HG03097 (cell line): ENCODE data around the gene NUMA1.

Source experiments
- ATAC-seq: cut with Tn5 transposase; IDR thresholded peaks from one replicate; pipeline ENCODE4 v1.9.1; 2021; ENCODE audit not compliant: unreplicated experiment, low FRiP score

Gene NUMA1

DNA sequence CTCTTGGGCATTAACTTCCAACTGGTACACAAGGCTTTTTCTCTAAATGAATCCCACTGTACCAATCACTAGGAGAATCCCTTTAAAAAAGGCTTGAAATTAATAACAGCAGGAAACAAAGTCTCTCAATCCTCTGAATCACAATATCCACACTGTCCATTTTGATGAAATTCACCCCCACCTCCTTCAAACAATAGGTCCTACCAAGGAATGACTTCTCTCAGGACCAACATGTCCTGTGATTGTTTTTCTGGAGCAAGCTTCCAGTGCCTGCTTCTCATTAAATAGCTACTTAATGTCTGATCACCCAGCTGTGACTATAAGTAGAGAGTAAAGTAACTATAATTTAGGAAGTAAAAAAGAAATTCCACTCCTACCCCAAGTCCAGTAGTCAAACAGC is 13.1 kb downstream of the NUMA1 start:
- no peak for ATAC-seq

DNA sequence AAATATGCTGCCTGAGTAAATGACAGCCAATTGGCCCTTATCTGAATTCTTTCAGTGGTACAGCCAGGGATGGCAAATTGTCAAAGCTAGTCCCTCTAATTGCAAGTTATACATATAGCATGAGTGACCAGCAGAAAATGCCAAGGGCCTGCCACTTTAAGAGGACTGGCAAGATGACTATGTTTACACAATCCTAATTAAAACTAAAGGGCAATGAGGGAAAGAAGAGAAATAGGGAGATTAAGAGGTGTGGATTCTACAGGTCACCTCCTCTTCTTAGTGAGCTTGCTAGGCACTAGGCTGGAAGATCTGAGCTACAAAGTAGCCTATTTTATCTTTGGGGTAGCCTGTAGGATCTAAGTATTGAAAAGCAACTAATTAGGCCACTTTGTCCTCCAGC is 13.5 kb downstream of the NUMA1 start:
- ATAC-seq = no peak

DNA sequence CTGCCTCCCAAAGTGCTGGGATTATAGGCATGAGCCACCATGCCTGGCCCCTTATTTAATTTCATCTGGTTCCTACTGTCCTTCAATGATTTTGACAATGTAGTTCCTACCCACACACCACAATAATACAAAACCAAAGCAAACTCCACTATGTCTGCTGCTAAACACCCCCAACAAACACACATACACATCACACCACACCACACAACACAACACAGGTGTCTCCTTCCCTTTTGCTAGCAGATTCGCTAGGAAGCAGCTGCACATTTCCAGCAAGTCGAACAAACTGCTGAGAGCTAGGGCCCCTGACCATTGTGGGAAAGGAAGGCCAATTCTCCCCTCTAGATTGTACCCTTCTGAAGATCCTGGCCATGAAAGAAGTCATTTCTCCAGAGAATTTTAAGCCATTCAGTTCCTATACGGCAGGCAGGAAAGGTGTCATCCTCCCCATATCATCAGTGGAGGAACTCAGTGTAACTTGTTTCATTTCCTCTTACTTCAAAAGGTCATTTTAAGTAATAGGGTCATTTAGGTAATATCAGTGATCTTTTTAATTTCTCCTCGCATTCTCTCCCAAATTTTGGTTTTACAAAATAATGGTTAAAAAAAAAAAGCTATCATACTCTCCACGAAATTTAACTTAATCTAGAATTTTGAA is 18.5 kb downstream of the NUMA1 start:
- no peak for ATAC-seq

DNA sequence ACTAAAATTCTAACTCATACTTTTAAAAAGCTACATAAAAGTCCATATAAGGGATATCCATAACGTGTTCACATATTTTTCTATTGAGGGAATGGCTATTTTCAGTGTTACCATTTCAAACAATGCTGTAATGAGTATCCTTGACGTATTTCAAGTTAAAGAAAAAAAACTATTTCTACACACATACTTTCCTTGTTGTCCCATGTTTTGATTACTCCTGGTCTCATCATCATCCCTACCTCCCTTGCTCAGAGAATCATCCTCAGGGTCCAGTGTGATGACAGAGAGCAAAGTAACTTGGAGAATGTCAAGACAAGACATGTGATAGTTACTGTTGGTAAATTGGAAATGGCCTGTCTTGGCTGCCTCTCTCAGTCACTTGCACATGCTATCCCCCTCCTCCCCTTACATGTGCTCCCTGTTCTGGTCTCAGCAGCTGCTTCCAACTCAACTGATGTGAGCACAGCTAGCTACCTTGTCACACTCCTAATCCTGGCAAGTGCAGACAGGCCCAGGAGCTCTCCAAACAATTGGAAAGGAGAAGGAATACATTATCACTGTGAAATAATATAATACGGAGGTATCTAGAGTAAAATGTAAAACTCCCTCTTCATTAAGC is 21.8 kb downstream of the NUMA1 start:
- ATAC-seq = no peak

DNA sequence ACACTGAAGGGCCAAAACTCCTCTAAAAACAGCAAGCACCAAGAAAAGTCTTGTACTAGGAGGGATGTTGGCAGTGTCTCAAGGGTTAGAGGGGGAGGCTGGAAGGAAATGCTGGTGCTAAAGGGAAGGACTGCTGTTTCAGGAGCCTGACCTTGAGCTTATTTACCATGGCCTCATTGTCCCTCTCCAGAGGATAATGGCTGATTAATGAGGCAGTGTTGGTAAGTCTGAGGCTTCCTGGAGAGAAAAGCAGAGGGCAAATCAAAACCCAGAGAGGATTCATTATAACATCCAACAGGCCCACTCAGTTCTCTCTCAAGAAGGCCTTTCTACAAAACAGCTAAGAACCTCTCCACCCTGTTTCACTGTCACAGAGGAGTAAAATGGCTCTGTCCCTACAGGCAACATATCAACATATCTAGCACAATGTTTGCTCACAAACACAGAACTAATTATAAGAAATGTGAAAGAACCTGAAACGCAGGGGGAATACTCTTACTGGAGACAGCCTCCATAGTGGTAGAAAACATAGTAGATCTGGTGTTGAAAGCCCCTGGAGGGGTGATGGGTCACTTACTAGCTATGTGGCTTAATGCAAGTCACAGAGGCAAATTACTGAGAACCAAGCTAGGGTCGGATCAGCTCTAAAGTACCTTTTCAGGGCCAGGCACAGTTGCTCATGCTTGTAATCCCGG is 31.4 kb downstream of the NUMA1 start:
- no peak for ATAC-seq

DNA sequence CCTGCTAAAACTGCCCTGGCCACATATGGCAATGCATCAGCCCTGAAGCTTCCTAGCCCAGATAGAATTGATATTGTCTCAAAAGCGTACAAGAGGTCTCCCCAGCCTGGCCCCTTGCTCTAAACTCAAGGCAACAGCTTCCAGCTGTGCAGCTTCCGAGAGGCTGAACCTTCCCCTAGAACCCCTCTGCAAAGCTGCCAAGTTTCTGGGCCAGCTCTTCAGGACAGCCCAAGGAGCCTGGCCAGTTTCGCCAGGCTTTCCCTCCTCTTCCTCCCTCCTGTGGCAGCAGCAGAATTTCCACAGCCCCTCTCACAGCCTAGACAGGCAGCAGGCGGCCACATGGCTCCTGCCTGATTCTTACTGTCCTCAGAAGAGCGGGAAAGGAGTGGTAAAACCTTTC is 34.5 kb downstream of the NUMA1 start:
- ATAC-seq = no peak

DNA sequence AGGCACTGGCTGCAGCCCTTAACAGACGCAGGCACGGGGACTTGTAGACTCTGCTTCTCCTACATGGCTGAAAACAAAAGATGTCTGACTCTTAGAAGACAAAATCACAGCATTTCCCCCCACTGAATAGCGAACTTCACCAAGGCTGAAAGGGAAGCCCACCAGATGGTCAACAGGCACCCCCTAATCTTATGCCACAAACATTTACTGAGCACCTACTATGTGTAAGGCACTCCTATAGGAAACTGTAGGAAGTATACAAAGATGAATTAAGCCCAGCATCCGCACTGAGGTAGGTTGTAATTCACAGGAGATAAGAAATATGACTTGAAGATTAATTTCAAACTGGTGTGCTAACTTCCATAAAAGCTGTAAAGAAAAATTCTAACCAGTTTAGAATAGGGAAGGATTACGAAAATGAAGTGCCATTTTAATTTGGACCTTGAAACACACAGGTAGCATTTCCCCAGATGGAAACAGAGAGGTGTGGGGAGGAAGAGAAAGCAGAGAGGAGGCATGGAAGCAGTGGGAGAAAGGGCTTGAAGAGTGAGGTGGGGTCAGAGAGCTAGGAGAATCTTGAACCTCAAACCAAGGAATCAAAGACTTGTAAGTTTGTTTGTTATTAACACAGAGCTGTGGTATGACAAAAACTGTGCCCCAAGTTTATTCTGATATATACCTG is 38.1 kb downstream of the NUMA1 start:
- no peak for ATAC-seq

DNA sequence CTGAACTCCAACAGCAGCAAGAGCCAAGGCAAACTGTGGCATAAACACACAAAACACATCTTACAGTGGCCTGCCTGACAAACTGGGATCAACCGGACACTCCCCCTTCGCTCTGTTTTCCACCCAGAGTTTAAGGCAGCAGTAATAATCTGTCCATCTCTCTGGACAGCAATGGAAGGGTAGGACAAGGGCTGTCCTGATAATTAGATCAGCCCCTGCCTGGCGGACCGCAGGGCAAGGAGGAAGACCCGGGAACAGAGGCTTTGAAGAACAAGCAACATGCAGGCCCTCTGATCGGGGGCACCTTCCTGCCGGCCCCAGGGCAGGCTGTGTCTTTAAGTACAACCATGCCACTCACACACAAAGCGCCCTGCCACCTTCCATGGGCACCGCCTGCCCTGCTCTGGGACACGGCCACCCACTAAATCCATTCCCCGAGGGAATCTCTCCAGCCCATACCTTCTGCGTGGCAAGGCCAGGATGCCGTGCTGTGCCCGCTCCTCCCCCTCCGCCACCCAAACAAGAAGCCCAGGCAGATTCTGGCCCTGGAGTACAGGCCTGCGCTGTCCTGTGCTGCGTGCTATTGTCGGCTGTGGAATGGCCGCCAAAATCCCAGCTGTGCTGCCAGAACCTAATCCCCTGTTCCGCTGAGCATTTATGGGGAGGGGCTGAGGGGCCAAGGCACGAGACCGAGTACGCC is 38.8 kb downstream of the NUMA1 start:
- ATAC-seq = no peak

DNA sequence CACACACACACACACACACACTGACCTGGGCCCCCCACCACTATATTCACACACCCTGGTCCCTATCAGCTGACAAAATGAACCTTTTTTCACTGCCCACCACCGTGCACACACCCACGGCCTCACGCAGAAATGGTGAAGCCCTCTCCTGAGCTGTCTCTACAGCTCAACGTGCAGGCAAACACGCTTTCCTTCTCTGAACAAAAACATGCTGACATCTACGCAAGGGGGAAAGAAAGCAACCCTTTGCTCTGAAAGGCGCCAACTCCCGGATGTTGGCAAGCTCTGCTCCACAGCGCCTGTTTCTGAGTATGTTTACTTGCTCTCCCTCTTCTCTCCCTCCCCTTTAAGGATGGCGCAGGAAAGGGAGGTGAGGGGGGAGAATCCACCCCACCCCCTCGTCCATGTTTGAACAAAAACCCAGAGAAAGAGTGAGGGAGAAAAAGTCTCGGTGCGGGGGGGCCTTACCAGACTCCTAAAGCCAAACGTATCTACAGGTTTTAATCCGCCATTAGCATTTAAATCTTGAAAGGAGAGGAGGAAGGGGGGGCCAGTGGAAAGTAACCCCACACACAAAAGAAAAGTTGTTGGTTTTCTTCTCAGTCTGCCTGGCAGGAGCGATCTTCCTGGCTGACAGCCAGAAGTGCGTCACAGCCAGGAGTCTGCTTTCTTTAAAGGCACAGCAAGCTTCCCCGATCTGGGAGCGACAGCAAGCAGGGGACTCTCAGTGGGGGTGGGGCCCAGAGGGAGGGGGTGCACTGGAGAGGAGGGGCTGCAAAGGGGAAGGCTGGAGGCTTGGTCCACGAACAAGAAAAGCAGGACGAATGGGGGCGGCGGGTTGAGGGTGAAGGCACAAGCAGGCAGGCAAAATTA is 39.6 kb downstream of the NUMA1 start:
- ATAC-seq = no peak

DNA sequence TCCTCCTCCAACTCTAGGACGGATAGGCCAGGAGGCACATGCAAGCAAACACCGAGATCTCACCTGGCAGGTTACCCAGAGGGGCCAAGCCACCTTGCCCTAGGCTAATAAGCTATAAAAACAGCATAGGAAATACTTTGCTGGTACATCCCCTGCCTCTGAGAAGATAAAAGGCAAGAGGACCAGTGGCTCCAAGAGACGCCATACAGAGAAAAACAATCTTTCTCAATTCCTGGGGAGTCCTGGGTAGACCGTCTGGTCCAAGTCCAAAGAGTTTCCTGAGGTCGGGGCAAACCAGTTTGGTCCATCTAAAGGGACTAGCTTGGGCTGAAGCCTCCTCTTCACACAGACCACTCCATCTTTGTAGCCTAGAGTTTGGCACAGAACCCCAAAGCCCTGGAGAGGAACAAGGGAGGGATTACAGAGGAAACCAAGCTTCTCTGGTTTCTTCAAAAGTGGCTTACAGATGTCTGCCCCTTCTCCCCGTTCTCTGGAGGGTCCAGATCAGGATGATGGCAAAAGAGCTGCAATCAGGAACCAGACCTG is 40.4 kb downstream of the NUMA1 start:
- no peak for ATAC-seq

DNA sequence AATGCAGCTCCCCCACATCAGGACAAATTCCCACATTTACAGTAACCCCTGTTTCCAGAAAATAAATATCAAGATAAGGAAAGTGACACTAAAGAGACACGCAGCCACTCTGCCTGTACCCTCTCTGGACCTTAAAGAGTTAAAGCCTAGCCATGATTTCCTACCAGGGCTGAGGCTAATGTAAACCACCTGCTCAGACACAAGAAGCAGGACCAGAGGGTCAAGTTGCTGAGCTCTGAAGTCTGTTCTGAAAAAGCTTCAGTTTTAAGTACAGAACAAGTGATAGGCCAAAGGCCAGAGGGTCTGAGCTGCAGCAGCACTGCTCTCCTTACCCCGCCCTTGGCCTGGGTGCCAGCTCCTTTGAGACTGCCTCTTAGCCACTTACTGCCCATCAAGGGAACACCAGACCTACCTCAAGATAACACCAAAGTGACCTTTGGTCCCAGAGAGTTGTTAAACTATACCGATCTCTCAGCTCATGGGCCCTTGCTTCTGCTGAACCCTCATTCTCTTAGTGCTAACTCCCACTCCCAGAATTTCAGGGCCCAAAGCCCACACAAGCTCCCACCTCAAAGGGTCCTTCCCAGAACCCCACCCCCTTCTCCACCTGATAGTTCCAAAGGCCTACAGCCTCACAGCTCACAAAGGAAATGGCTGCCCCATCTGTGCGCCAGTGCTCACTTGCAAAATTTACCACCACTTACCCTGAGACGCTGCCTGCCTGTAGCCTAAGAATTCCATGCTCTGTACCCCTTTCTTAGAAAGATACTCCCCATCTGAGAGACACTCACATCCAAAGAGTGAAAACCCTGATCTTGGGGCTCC is 41.1 kb downstream of the NUMA1 start:
- ATAC-seq = no peak

DNA sequence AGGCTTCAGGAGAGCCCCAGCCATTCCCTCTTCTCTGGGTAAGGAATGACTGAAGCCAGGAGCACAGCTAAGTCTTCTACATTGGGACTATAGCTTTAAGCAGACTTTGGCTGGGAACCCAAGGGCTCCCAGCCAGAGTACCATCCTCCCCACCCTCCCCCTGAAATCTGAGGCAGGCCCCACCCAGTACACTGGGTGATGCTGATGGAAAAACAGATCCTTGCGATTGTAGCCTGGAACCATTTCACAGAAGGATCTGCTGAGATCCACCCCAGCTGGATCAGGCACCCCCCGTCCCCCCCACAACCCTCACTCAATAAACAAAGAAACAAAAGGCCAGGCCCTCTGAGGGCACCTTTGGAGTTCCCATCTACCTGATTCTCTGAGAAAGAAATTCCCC is 41.9 kb downstream of the NUMA1 start:
- ATAC-seq = no peak

DNA sequence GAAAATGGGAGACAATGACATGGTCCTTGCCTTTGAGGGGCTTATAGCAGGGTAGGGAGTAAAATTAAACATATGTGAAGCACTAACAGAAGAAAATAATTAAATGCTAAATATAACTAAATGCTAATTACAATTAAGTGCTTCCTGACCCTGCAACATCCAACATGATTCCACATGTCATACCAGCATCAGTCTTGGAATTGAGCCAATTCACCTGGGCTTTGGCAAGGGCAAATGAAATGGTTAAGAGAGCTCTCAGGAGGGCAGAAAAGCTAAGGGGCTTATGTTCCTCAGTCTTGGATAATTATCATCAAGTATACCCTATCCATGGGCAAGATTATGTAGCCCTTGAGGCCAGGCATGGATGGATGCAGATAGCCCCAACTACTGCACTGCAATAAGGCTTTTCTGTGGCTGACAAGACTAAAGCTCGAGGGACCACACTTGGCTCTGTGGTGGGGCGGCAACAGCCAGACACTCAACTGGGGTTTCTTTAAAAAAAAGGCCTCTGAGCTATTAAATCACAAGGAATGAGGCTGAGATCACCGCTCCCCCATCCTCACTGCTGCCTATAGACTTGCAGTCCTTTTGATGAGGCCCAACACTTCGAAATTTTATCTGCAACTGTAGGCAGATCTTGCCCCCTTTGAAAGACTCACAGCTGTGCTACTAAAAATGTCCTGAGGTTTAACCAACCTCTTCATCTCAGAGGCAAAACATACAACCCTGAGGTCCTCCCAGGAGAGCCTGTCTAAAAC is 42.6 kb downstream of the NUMA1 start:
- ATAC-seq = no peak

DNA sequence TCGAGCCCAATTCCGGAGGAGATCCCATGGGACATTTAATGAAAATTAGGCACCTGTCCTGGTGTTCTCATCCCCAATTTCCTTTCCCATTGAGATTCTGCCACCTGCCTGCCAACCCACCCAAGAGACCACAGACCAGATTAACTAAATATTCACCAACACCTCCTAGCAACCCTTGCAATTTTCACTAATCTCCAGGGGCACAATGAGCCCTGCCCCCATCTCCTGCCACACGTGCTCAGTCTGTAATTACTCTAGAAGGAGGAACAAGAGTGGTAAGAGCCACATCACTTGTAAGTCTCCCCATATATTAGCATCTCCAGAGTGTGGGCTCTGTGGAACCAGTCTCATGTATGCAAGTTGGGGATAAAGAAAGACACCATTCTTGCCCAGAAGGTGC is 43.7 kb downstream of the NUMA1 start:
- ATAC-seq = no peak

DNA sequence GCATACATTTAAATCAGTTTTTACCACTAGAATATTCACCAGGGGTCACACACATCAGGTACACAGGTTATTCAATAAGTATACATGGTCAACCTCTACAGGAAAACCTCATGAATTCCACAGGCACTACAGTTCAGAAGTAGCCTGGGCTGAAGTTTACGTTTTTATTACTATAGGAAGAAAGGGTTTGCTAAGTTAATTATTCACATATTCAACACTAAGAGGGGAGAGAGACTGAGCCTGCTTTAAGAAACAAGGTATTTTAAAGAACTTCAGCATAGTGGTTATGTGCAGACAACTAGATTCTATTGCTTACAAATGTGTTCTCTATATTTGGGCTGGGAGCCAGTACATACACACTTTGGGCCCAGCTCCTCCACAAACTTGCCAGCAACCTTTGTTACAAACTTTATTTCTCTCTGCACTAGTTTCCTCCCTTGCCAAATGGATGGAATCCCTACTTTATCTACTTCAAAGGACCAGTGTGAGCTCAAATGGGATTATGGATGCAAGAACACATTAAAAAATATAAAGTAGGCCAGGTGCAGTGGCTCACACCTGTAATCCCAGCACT is 49.8 kb downstream of the NUMA1 start:
- ATAC-seq = no peak

DNA sequence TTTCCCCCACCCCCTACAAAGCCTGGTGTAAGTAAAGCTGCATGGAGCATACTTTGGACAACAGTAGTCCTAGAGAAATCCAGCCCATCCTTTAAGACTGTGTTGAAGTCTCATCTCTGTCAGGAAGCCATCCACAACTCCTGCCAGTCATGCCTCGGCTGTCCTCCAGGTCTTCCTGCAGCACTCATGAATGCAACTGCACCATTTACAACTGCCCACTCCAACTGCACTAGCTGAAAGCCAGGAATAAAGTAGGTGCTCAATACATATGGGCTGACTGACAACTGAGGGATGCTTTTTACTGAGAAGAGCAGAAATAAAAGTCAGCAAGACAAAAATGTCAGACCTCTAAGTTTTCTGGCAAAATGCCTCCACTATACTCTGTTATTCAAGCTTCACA is 54.3 kb downstream of the NUMA1 start:
- no peak for ATAC-seq

DNA sequence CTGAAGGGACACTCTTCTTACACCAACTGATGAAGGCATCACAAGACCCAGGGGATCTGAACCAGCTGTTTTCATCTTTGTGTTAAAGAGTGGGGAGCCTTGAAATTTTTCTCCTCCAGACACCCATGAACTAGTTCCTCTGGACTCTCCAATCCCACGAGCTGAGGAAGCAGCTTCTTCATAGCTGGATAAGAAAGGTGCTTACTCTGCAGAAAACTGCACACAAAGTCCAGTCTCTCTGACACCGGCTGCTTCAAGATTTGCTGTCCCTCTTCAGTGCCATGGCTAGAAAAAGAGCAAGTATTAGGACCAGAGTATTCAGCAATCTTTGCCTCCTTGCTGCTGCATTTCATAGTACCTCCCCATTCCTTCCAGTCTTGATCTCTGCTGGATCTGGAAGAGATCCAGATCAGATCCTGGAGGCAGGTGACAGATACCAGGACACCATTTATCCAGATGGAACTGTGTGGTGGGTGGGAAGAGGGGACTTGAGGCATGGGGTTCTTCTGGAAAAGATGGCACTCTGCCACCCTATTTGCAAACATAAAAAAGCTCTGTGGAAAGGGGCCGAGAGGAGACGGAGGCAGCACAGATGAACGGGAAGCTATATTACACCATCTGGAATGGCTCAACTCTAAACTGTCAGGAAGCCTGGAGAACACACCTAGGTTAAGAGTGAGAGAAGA is 56.1 kb downstream of the NUMA1 start:
- no peak for ATAC-seq
